Loucy (cell line): ENCODE results near the gene HPCA.

Experiments
- CTCF ChIP-seq: fragments of 200-600 bp; sonication (generic); conservative IDR thresholded peaks from 2 replicates; pipeline ENCODE4 v1.5.1; 2014; ENCODE audit warnings: mild to moderate bottlenecking, antibody characterized with exemption, low read length
- EZH2phosphoT487 ChIP-seq: fragments of 200-600 bp; IDR thresholded peaks from 2 replicates; pipeline ENCODE4 v1.6.1; 2018; ENCODE audit warnings: antibody characterized with exemption, mild to moderate bottlenecking, moderate library complexity, borderline replicate concordance

GRCh38 chr1:32871364-32872191 lies 14.7 kb upstream of the HPCA start:
- TF ChIP-seq CTCF (no peak), EZH2phosphoT487 (no peak)
